NCI-H774 (cell line): ENCODE measurements around the gene CYP2B6.
"Not testable (repeated sequence)": the region's sequence is repeated elsewhere in the genome, so short reads cannot be mapped to it uniquely, and the experiment has no call there.

Experiments
- DNase-seq: peaks from one replicate; lab custom pipeline; 2025; lab: John Stamatoyannopoulos, UW

The CYP2B6 gene

DNA sequence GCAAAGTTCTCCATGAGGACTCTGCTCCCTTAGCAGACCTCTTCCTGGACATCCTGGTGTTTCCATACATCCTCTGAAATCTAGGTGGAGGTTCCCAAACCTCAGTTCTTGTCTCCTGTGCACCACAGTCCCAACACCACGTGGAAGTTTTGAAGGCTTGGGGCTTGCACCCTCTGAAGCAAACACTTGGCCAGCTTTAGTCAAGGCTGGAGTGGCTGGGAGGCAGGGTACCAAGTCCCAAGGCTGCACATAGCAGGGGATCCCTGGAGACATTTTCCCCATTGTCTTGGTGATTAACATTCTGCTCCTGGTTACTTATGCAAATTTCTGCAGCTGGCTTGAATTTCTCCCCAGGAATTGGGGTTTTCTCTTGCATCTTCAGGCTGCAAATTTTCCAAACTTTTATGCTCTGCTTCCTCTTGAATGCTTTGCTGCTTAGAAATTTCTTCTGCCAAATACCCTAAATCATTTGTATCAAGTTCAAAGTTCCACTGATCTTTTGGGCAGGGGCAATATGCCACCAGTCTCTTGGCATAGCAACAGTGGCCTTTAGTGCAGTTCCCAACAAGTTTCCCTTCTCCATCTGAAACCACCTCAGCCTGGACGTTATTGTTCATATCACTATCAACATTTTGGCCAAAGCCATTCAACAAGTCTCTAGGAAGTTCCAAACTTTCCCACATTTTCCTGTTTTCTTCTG, 10.2 kb upstream of the CYP2B6 start:
- not testable (repeated sequence) for DNase-seq

GRCh38 chr19:40981591-40981990, 9.5 kb upstream of the CYP2B6 start:
- DNase-seq, result no peak

GRCh38 chr19:40982594-40983101, 8.4 kb upstream of the CYP2B6 start:
- DNase-seq, result no peak

DNA sequence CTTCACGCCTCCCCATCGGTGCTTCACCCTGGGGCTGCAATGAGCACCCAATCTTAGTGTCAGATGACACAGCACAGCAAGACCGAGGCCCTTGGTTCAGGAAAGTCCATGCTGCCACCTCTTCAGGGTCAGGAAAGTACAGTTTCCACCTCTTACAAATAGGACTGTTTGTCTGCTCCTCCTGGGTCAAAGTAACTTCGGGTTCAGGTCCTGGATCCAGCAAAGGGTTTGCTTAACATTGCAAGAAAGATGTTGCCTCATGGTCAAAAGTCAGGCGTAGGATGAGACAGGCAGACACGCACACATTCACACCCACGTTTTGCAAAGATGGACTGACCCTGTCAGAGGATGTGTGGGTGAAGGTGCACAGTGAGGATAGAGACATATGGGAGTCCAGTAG, 1.6 kb upstream of the CYP2B6 start:
- DNase-seq, result no peak

GRCh38 chr19:40995355-40995754, 4.3 kb downstream of the CYP2B6 start:
- no peak for DNase-seq

- DNase-seq, result not testable (repeated sequence)
Observed at GRCh38 chr19:40999018-40999417, 7.9 kb downstream of the CYP2B6 start.

DNA sequence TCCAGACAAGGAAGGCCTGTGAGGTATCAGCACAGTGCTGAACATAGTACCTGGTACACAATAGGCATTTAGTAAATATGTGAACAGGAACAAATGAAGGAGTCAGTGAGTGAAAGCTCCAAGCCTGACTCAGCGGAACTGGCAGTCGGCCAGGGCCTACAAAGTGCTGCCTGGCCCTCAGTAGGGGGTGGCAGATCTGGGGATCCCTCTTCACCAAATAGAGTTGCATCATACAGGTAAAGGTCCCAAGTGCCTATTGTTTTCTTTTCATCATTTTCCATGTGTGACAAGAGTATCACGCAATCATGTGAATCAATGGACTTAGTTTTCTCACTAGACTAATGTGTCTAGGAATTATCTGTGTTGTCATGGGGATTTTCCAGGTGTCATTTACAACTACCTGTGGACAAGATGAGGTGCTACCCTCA, 9.2 kb downstream of the CYP2B6 start:
- DNase-seq, result no peak

- no peak for DNase-seq
Observed at GRCh38 chr19:41001243-41001971, 10.3 kb downstream of the CYP2B6 start.

DNA sequence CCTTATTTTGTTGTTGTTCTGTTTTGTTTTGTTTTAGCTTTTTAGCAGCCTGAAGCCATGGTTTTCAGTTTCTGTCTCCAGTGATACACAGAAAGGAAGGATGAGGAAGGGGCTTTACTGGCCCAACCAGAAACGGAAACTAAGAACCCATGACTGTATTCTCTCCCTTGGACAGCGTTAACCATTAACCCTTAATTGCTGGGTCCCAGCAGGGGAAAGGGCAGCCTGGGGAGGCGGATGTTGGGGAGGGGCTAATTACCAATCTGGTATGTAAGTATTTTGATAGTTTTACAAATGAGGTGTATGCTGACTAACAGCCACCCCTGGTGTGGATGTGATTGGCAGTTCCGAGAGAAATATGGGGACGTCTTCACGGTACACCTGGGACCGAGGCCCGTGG, 12.6 kb downstream of the CYP2B6 start:
- DNase-seq, result not testable (repeated sequence)

- no peak for DNase-seq
Observed at GRCh38 chr19:41009700-41010235, 18.7 kb downstream of the CYP2B6 start.

DNA sequence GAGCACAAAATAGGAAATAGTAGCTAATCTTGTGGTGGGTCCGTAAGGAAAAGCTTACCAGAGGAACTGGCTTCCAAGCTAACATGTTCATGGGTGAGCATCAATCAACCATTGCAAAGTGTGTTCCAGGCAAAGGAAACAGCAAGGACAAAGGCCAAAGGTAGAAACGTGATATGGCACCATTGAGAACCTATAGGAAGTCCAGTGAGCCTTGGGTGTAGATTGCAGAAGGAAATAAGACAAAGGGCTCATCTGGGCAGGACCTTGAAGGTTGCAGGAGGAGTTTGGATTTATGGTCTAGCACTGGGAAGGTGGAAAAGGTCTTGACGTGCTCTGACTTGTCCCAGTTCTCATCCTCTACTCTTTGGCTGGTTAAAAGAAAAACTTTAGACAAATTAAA, 22.3 kb downstream of the CYP2B6 start:
- DNase-seq, result no peak

GRCh38 chr19:41014643-41015042, 23.6 kb downstream of the CYP2B6 start:
- DNase-seq, result no peak

DNA sequence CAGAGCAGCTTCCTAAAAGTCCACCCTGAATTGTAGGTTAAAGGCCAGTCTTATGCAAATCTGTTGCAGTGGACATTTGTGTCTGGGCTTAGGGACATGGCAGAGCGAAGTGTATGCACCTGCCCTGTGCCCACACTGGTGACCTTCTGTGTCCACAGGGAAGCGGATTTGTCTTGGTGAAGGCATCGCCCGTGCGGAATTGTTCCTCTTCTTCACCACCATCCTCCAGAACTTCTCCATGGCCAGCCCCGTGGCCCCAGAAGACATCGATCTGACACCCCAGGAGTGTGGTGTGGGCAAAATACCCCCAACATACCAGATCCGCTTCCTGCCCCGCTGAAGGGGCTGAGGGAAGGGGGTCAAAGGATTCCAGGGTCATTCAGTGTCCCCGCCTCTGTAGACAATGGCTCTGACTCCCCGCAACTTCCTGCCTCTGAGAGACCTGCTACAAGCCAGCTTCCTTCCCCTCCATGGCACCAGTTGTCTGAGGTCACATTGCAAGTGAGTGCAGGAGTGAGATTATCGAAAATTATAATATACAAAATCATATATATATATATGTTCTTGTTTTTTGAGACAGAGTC, 25.5 kb downstream of the CYP2B6 start:
- no peak for DNase-seq

DNA sequence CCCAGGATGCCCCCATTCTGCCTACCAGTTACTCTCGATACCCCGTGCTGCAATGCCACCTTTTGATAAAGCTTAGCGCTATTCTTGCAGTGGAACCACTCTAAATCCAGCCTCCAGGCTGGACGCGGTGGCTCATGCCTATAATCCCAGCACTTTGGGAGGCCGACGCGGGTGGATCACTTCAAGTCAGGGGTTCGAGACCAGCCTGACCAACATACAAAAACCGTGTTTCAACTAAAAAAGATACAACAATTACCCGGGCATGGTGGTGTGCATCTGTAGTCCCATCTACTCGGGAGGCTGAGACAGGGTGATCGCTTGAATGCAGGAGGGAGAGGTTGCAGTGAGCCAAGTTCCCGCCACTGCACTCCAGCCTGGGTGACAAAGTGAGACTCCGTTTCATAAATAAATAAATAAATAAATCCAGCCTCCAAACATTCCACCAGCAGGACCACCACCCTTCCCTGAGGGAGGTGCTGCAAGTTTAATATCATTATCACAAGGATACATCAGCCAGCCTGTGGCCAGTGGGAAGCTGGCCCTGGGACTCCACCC, 27.7 kb downstream of the CYP2B6 start:
- no peak for DNase-seq

DNA sequence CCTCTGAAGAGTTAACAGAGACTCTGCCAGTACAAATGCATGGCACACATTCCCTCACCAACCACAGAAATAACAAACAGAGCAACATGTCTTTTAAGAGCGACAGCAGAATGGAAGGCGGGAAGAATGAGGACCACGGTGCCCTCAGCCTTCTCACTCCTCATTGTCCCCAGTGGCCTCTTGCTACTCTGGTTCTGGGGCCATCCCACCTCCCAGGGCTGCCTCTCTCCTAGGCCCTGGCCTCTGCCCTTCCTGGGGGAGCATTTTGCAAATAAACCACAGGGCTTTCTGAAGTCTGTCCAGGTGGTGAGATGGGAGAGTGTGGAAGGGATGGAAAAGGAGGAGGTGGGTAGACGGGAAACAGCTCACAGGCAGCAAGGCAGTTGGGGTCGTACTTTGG, 28.3 kb downstream of the CYP2B6 start:
- no peak for DNase-seq

DNA sequence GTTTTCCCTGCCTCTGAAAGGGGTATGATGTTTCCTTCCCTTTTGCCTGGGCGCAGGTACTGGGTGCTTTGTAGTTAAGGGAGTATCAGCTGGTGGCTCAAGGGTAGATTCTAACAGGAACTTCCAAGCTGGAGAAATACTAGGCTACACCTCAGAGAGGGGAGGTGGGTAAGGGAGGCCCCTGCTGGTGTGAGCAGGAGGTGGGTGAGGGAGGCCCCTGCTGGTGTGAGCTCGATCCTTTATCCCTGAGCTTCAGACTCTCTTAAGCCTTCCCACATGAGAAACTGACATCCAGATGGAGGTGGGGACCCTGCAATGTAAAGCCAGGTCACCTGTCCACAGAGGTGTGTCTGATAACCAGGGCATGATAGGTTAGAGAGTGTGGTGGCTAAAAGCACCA, 32.1 kb downstream of the CYP2B6 start:
- DNase-seq, result no peak

DNA sequence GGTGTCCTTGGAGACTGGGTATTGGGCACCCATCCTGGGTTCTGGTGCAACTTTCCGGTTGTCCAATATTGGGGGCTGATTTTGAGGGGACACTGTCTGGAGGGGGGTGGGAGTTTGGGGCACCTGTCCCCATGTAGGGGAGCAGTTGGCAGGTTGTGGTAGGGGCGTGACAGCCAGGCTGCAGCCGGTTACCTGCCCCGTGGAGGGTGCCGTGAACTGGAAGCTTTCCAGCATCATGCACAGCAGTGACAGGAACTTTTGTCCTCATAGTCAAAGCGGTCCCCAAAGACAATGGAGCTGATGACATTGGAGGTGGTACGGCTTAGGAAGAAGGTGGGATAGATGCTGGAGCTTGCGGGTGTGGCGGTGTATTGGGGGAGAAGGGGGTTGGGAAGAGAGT, 34.3 kb downstream of the CYP2B6 start:
- DNase-seq, result no peak

DNA sequence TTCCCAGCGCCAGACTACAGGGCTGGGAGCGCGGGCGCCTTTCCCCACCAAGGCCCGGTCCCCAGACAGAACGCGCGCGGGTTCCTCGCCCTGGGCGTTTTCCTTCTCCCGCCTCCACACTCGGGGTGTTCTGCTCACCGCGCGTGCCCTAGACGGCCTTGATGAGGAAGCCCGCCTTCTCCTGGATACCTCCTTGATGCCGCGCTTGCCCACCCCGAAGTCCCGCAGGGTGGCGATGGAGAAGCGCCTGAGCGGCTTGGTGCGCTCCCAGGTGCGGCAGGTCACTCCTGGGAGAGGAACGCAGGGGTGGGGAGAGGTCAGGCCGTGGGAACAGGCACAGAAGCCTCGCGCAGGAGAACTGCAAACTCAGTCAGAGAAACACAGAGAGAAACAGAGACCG, 34.8 kb downstream of the CYP2B6 start:
- no peak for DNase-seq

GRCh38 chr19:41027273-41027967, 36.3 kb downstream of the CYP2B6 start:
- no peak for DNase-seq

DNA sequence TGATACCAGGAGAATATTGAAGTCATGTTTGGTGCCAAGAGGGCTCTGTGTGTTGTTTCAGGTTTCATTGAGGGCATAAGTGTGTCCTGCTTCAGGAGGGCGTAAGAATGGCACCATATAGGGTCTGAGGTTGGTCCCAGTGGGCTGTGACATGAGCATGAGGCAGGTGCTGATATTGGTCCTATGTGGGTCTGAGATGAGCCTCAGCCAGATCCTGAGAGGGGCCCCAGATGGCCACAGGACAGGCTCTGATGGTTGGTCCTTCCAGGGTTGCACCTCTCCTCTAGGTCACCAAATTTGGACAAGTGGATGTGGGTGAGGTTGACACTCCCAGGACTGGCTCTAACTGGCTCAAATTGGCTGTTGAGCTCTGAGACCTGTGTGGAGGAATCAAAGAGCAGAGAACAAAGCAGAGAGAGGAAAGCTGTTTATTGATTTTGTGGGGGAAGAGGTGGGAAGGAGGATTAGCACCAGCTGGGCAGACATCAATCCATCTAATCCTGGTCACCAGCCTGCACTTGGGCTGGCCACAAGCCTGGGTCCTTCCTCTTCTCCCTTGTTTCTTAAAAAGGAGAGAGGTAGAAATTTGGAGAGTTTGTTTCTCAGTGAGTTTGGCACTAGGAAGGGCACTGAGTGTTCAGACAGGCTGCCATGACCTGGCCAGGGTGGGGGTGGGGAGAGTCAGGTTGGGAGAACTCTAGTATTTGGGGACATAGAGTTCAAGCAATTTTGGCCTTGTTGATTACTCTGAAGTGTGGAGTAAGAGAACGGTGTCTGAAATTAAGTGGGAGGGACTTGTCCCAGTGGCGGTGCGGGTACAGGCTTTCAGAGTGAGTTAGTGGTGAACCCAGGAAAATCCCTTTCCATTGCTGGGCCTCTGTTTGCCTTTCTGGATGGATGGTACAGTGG, 38.7 kb downstream of the CYP2B6 start:
- DNase-seq, result no peak

DNA sequence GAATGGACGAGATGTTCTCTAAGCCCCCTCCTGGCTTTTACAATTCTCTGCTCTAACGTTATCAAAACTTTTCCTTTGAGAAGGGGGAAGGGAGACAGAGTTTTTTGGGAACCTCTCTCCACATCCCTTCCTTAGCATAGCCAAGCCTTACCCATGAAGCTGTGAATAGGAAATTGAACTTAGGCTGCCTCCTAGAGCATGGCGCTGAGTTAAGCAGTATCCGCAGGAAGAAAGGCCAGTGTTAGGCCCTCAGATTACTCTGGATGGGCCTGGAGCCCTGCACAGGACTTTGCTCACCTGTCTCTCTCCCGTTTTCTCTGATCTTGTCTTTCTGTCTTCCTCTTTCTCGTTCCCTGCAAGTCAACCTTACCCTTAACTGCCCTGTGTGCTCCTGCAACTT, 39.6 kb downstream of the CYP2B6 start:
- DNase-seq, result no peak
